Activated CD8-positive, alpha-beta T cell treated with anti-CD3 and anti-CD28 coated beads, Interleukin-2, amount 10 ng/mL, durations not matched to agents 7 days and 5 days (primary cell): ENCODE results near the gene KHDC1L. TPM values are rescaled to one million over a fixed set of nuclear protein-coding genes. Genes with fewer than 3 reads are reported as not detected.
"Not testable (repeated sequence)": the region's sequence is repeated elsewhere in the genome, so short reads cannot be mapped to it uniquely, and the experiment has no call there.

Source experiments
- ATAC-seq: fragments of 150-1000 bp; cut with Tn5 transposase; one replicate; pipeline ENCODE4 v1.10.0; 2021; ENCODE audit warnings: moderate library complexity
- CTCF ChIA-PET: fragments of 350-600 bp; sonication (Branson Sonifier 250); formaldehyde crosslinking; loops from one replicate; lab custom pipeline; 2021; ENCODE audit warnings: antibody characterized with exemption; lab: Charles Lee
- POLR2A ChIA-PET: fragments of 350-600 bp; sonication (Branson Sonifier 250); formaldehyde crosslinking; loops from one replicate; lab custom pipeline; 2021; ENCODE audit warnings: antibody characterized with exemption; lab: Charles Lee
- DNase-seq: peaks from one replicate; pipeline ENCODE4 v3.0.0-alpha.2; 2020
- H3K27ac Mint-ChIP-seq: one replicate; pipeline ENCODE4 v1.8.0; 2021; ENCODE audit warnings: mild to moderate bottlenecking, mixed read lengths
- H3K27me3 Mint-ChIP-seq: one replicate; pipeline ENCODE4 v1.8.0; 2021; ENCODE audit warnings: low read depth, mixed read lengths
- H3K36me3 Mint-ChIP-seq: one replicate; pipeline ENCODE4 v1.8.0; 2021; ENCODE audit warnings: low read depth, mixed read lengths
- H3K4me1 Mint-ChIP-seq: one replicate; pipeline ENCODE4 v1.8.0; 2021; ENCODE audit warnings: low read depth, mixed read lengths
- H3K4me3 Mint-ChIP-seq: one replicate; pipeline ENCODE4 v1.8.0; 2021; ENCODE audit warnings: mild to moderate bottlenecking, mixed read lengths
- H3K9me3 Mint-ChIP-seq: one replicate; pipeline ENCODE4 v1.8.0; 2022; ENCODE audit warnings: mixed read lengths; ENCODE audit not compliant: insufficient read depth
- total RNA-seq, 2 experiments: library from RNA; stranded (reverse); gene quantifications; one replicate each; pipeline ENCODE4 v1.2.3, GENCODE V29; 2021

The KHDC1L gene
- total RNA-seq, 2 experiments from 2014 or later, result not detected

- DNase-seq (no peak), ATAC-seq (no peak)
- ChIA-PET POLR2A (no interaction called here), CTCF (no interaction called here)
- Mint-ChIP-seq H3K4me3 (no peak overlapping the region), H3K4me1 (no peaks in the 10 kb centered on the region), H3K36me3 (no peaks in the 10 kb centered on the region), H3K9me3 (no peaks in the 10 kb centered on the region), H3K27me3 (no peaks in the 10 kb centered on the region), H3K27ac (no peak overlapping the region)
Observed at GRCh38 chr6:73203098-73203497, 22.2 kb downstream of the KHDC1L start.

- CTCF ChIA-PET, result no interaction called here
- no peaks in the 10 kb centered on the region for H3K9me3 Mint-ChIP-seq
- DNase-seq (no peak), ATAC-seq (no peak)
- no peaks in the 10 kb centered on the region for H3K36me3 Mint-ChIP-seq
- no peaks in the 10 kb centered on the region for H3K4me1 Mint-ChIP-seq
- no peak overlapping the region for H3K4me3 Mint-ChIP-seq
- POLR2A ChIA-PET, result interaction anchor here (0.9 kb wide), 1 partner anchor 31 kb away, joined by 3 read pairs; no protein-coding TSS in a partner anchor
- no peaks in the 10 kb centered on the region for H3K27me3 Mint-ChIP-seq
- H3K27ac Mint-ChIP-seq, result no peak overlapping the region
Observed at GRCh38 chr6:73200735-73201134, 24.6 kb downstream of the KHDC1L start.

GRCh38 chr6:73200247-73200646 is 25.0 kb downstream of the KHDC1L start:
- Mint-ChIP-seq H3K9me3 (no peaks in the 10 kb centered on the region), H3K4me3 (no peak overlapping the region), H3K36me3 (peaks cover under 1% of the 10 kb centered on the region), H3K4me1 (no peaks in the 10 kb centered on the region), H3K27me3 (no peaks in the 10 kb centered on the region), H3K27ac (no peak overlapping the region)
- DNase-seq (no peak), ATAC-seq (no peak)
- POLR2A ChIA-PET, result no interaction called here
- CTCF ChIA-PET, result no interaction called here

- CTCF ChIA-PET, result no interaction called here
- peaks cover 8% of the 10 kb centered on the region for H3K36me3 Mint-ChIP-seq
- ATAC-seq (no peak), DNase-seq (no peak)
- POLR2A ChIA-PET, result no interaction called here
- H3K4me1 Mint-ChIP-seq, result no peaks in the 10 kb centered on the region
- no peaks in the 10 kb centered on the region for H3K27me3 Mint-ChIP-seq
- H3K27ac Mint-ChIP-seq, result no peak overlapping the region
- H3K4me3 Mint-ChIP-seq, result no peak overlapping the region
- no peaks in the 10 kb centered on the region for H3K9me3 Mint-ChIP-seq
Observed at GRCh38 chr6:73194744-73195143, 30.6 kb downstream of the KHDC1L start.

- H3K36me3 Mint-ChIP-seq, CTCF ChIA-PET, ATAC-seq, H3K27me3 Mint-ChIP-seq, DNase-seq, H3K4me3 Mint-ChIP-seq, H3K27ac Mint-ChIP-seq, H3K4me1 Mint-ChIP-seq, POLR2A ChIA-PET, H3K9me3 Mint-ChIP-seq: not testable (repeated sequence)
Observed at GRCh38 chr6:73193302-73193701, 32.0 kb downstream of the KHDC1L start.

- no peak for DNase-seq
- no peak for ATAC-seq
- Mint-ChIP-seq H3K27me3 (no peaks in the 10 kb centered on the region), H3K27ac (no peak overlapping the region), H3K9me3 (no peaks in the 10 kb centered on the region), H3K36me3 (no peaks in the 10 kb centered on the region), H3K4me1 (no peaks in the 10 kb centered on the region), H3K4me3 (no peak overlapping the region)
- POLR2A ChIA-PET, result no interaction called here
- CTCF ChIA-PET, result interaction anchor here (0.9 to 1.5 kb wide), 3 partner anchors 144 to 566 kb away, joined by 3 to 5 read pairs (median 5); no protein-coding TSS in a partner anchor
Observed at GRCh38 chr6:73182021-73182607, 43.2 kb downstream of the KHDC1L start.

- DNase-seq, result peak; percentile 32
- Mint-ChIP-seq H3K9me3 (no peaks in the 10 kb centered on the region), H3K4me3 (no peak overlapping the region), H3K27me3 (no peaks in the 10 kb centered on the region), H3K27ac (no peak overlapping the region), H3K36me3 (no peaks in the 10 kb centered on the region), H3K4me1 (no peaks in the 10 kb centered on the region)
- CTCF ChIA-PET, result interaction anchor here (0.7 to 1.6 kb wide), 4 partner anchors 149 to 769 kb away, joined by 3 to 8 read pairs (median 6); no protein-coding TSS in a partner anchor
- ATAC-seq, result peak; percentile 86
- POLR2A ChIA-PET, result no interaction called here
Observed at GRCh38 chr6:73180763-73181619, 44.3 kb downstream of the KHDC1L start.

- Mint-ChIP-seq H3K4me1 (no peaks in the 10 kb centered on the region), H3K36me3 (no peaks in the 10 kb centered on the region), H3K27ac (no peak overlapping the region), H3K4me3 (no peak overlapping the region), H3K9me3 (no peaks in the 10 kb centered on the region), H3K27me3 (no peaks in the 10 kb centered on the region)
- no peak for DNase-seq
- no peak for ATAC-seq
- POLR2A ChIA-PET, result no interaction called here
- CTCF ChIA-PET, result interaction anchor here (0.7 to 1.6 kb wide), 4 partner anchors 146 to 768 kb away, joined by 3 to 8 read pairs (median 5); no protein-coding TSS in a partner anchor
Observed at GRCh38 chr6:73180076-73180738, 45.1 kb downstream of the KHDC1L start.

- ATAC-seq, result no peak
- Mint-ChIP-seq H3K27me3 (no peaks in the 10 kb centered on the region), H3K4me3 (no peak overlapping the region), H3K36me3 (no peaks in the 10 kb centered on the region), H3K4me1 (no peaks in the 10 kb centered on the region), H3K27ac (no peak overlapping the region), H3K9me3 (no peaks in the 10 kb centered on the region)
- no peak for DNase-seq
- POLR2A ChIA-PET, result no interaction called here
- CTCF ChIA-PET, result interaction anchor here (1.0 kb wide), 1 partner anchor 47 kb away, joined by 3 read pairs; no protein-coding TSS in a partner anchor
Observed at GRCh38 chr6:73177221-73177944, 47.9 kb downstream of the KHDC1L start.

- ChIA-PET CTCF (no interaction called here), POLR2A (no interaction called here)
- Mint-ChIP-seq H3K27me3 (no peaks in the 10 kb centered on the region), H3K36me3 (no peaks in the 10 kb centered on the region), H3K27ac (no peak overlapping the region), H3K4me3 (no peak overlapping the region), H3K9me3 (no peaks in the 10 kb centered on the region), H3K4me1 (no peaks in the 10 kb centered on the region)
- no peak for ATAC-seq
- DNase-seq, result no peak
Observed at GRCh38 chr6:73176057-73176456, 49.2 kb downstream of the KHDC1L start.

GRCh38 chr6:73174646-73175045 is 50.6 kb downstream of the KHDC1L start:
- DNase-seq (no peak), ATAC-seq (no peak)
- Mint-ChIP-seq H3K9me3 (no peaks in the 10 kb centered on the region), H3K4me1 (no peaks in the 10 kb centered on the region), H3K27me3 (no peaks in the 10 kb centered on the region), H3K4me3 (no peak overlapping the region), H3K27ac (no peak overlapping the region), H3K36me3 (no peaks in the 10 kb centered on the region)
- CTCF ChIA-PET, result interaction anchor here (1.3 kb wide), 1 partner anchor 16 kb away, joined by 3 read pairs; no protein-coding TSS in a partner anchor
- POLR2A ChIA-PET, result no interaction called here
